ENCODE measurements around the gene PLAGL2.

PLAGL2 gene

DNA sequence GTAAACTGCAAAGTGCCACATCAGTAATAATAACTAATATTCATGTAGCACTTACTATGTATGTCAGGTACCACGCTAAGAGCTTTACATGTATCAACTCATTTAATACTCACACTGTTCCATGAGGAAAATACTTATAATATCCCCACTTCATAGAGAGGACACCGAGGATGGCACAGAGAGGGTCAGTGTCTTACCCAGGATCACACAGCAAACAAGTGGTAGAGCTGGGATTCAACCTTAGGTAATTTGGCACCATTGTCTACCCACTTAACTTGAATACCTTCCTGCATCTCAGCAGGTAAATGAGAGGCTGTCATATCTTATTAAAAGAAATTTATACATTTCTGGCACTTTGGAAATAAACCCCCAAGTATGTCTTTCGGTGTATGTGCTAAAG lies 8.2 kb upstream of the PLAGL2 start:
- Histone ChIP-seq H2BK15ac (ENCODE audit: low read depth, poor library complexity, severe bottlenecking) (no peak overlapping the region), H4K8ac (ENCODE audit: low read length) (no peak overlapping the region), H2AK5ac (ENCODE audit: low read length, severe bottlenecking) (no peak overlapping the region), H3K9me3 (ENCODE audit: control insufficient read depth, low read length) (no peaks in the 10 kb centered on the region), H2BK120ac (ENCODE audit: low read depth, low read length) (no peak overlapping the region), H3K27me3 (ENCODE audit: control insufficient read depth in 1 of 2, insufficient read depth in 1 of 2, low read length in 2 of 2) (no peaks in the 10 kb centered on the region), H2AFZ (ENCODE audit: low read depth, low read length) (no peak overlapping the region), H3K4ac (ENCODE audit: low read depth in 1 of 2, low read length in 2 of 2) (no peak overlapping the region), H4K91ac (ENCODE audit: low read length) (no peak overlapping the region), H3K36me3 (ENCODE audit: control insufficient read depth in 1 of 2, insufficient read depth in 2 of 2, low read depth in 1 of 2, low read length in 2 of 2) (peaks cover 46 to 84% of the 10 kb centered on the region in 2 experiments), H3K79me1 (replicated peaks; ENCODE audit: low read length, poor library complexity, severe bottlenecking) (peaks cover 53% of the 10 kb centered on the region), H3K23ac (ENCODE audit: low read length in 2 of 2) (no peak overlapping the region), H2BK5ac (ENCODE audit: low read depth, low read length, poor library complexity, severe bottlenecking) (no peak overlapping the region), H3K4me3 (ENCODE audit: insufficient read depth in 1 of 2, low read depth in 1 of 2, low read length in 2 of 2) (no peak overlapping the region), H3K27ac (ENCODE audit: low read length, poor library complexity, severe bottlenecking) (no peak overlapping the region), H3K14ac (ENCODE audit: low read length in 2 of 2) (no peak overlapping the region), H3K4me2 (ENCODE audit: low read length, poor library complexity, severe bottlenecking) (no peak overlapping the region), H2BK12ac (ENCODE audit: low read length in 2 of 2) (no peak overlapping the region), H3K9ac (ENCODE audit: low read length) (no peak overlapping the region), H3K18ac (ENCODE audit: low read depth in 1 of 2, low read length in 2 of 2) (no peak overlapping the region), H3K4me1 (ENCODE audit: control insufficient read depth, insufficient read depth, low read depth, low read length) (no peaks in the 10 kb centered on the region)
- no peak for DNase-seq
- WGBS, result 98% methylated on average over 3 of the region's 3 CpGs

DNA sequence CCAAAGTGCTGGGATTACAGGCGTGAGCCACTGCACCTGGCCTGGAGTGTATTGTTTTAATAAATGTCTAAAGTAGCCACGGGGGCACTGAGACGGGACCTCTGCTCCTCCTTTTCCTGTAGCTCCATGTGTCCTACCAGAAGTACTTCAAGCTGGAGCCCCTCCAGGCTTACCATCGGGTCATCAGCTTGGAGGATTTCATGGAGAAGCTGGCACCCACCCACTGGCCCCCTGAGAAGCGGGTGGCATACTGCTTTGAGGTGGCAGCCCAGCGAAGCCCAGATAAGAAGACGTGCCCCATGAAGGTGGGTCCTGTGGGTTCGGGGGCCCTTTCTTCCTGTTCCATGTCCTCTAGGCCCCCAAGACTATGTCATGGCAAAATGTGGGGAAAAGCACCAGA lies 7.6 kb upstream of the PLAGL2 start:
- Histone ChIP-seq H3K27me3 (ENCODE audit: control insufficient read depth in 1 of 2, insufficient read depth in 1 of 2, low read length in 2 of 2) (no peaks in the 10 kb centered on the region), H2BK120ac (ENCODE audit: low read depth, low read length) (no peak overlapping the region), H4K91ac (ENCODE audit: low read length) (no peak overlapping the region), H3K36me3 (ENCODE audit: control insufficient read depth in 1 of 2, insufficient read depth in 2 of 2, low read depth in 1 of 2, low read length in 2 of 2) (peaks cover 47 to 86% of the 10 kb centered on the region in 2 experiments), H2AFZ (ENCODE audit: low read depth, low read length) (no peak overlapping the region), H3K27ac (ENCODE audit: low read length, poor library complexity, severe bottlenecking) (no peak overlapping the region), H3K79me1 (replicated peaks; ENCODE audit: low read length, poor library complexity, severe bottlenecking) (peaks cover 56% of the 10 kb centered on the region), H2BK15ac (ENCODE audit: low read depth, poor library complexity, severe bottlenecking) (no peak overlapping the region), H3K23ac (ENCODE audit: low read length in 2 of 2) (no peak overlapping the region), H3K9me3 (ENCODE audit: control insufficient read depth, low read length) (no peaks in the 10 kb centered on the region), H3K14ac (ENCODE audit: low read length in 2 of 2) (no peak overlapping the region), H2BK5ac (ENCODE audit: low read depth, low read length, poor library complexity, severe bottlenecking) (no peak overlapping the region), H2BK12ac (ENCODE audit: low read length in 2 of 2) (no peak overlapping the region), H3K4me1 (ENCODE audit: control insufficient read depth, insufficient read depth, low read depth, low read length) (no peaks in the 10 kb centered on the region), H3K4me2 (ENCODE audit: low read length, poor library complexity, severe bottlenecking) (no peak overlapping the region), H3K4ac (ENCODE audit: low read depth in 1 of 2, low read length in 2 of 2) (no peak overlapping the region), H4K8ac (ENCODE audit: low read length) (no peak overlapping the region), H3K9ac (ENCODE audit: low read length) (no peak overlapping the region), H3K18ac (ENCODE audit: low read depth in 1 of 2, low read length in 2 of 2) (no peak overlapping the region), H3K4me3 (ENCODE audit: insufficient read depth in 1 of 2, low read depth in 1 of 2, low read length in 2 of 2) (no peak overlapping the region), H2AK5ac (ENCODE audit: low read length, severe bottlenecking) (no peak overlapping the region)
- WGBS, result 96% methylated on average over 8 of the region's 8 CpGs
- DNase-seq, result no peak

DNA sequence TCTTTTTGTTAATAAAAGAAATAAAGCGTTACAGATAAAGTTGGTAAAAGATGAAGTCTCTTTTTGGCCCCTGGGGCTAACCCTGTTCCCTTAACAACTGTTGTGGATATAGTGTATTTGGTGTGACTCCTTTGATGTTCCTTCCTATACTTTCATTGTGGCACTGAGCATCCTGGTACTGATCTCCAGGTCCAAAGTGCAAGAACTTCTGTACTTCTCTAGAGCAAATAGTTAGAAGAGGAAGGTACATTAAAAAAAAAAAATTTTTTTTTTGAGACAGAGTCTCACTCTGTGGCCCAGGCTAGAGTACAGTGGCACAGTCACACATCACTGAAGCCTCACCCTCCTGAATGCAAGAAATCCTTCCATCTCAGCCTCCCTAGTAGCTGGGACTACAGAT lies 6.3 kb upstream of the PLAGL2 start:
- Histone ChIP-seq H2BK15ac (ENCODE audit: low read depth, poor library complexity, severe bottlenecking) (no peak overlapping the region), H3K9ac (ENCODE audit: low read length) (no peak overlapping the region), H3K4me2 (ENCODE audit: low read length, poor library complexity, severe bottlenecking) (no peak overlapping the region), H3K4me3 (ENCODE audit: insufficient read depth in 1 of 2, low read depth in 1 of 2, low read length in 2 of 2) (no peak overlapping the region), H3K27me3 (ENCODE audit: control insufficient read depth in 1 of 2, insufficient read depth in 1 of 2, low read length in 2 of 2) (no peaks in the 10 kb centered on the region), H2AFZ (ENCODE audit: low read depth, low read length) (no peak overlapping the region), H2AK5ac (ENCODE audit: low read length, severe bottlenecking) (no peak overlapping the region), H2BK120ac (ENCODE audit: low read depth, low read length) (no peak overlapping the region), H3K27ac (ENCODE audit: low read length, poor library complexity, severe bottlenecking) (no peak overlapping the region), H2BK12ac (ENCODE audit: low read length in 2 of 2) (no peak overlapping the region), H3K4ac (ENCODE audit: low read depth in 1 of 2, low read length in 2 of 2) (no peak overlapping the region), H4K8ac (ENCODE audit: low read length) (no peak overlapping the region), H4K91ac (ENCODE audit: low read length) (no peak overlapping the region), H2BK5ac (ENCODE audit: low read depth, low read length, poor library complexity, severe bottlenecking) (no peak overlapping the region), H3K9me3 (ENCODE audit: control insufficient read depth, low read length) (no peaks in the 10 kb centered on the region), H3K23ac (ENCODE audit: low read length in 2 of 2) (no peak overlapping the region), H3K18ac (ENCODE audit: low read depth in 1 of 2, low read length in 2 of 2) (no peak overlapping the region), H3K14ac (ENCODE audit: low read length in 2 of 2) (no peak overlapping the region), H3K79me1 (replicated peaks; ENCODE audit: low read length, poor library complexity, severe bottlenecking) (peaks cover 64% of the 10 kb centered on the region), H3K4me1 (ENCODE audit: control insufficient read depth, insufficient read depth, low read depth, low read length) (peaks cover 4% of the 10 kb centered on the region), H3K36me3 (ENCODE audit: control insufficient read depth in 1 of 2, insufficient read depth in 2 of 2, low read depth in 1 of 2, low read length in 2 of 2) (peaks cover 49 to 78% of the 10 kb centered on the region in 2 experiments)
- no peak for DNase-seq
- 100% methylated on average over 1 of the region's 1 CpG for WGBS

GRCh38 chr20:32209850-32210605 lies 2.5 kb upstream of the PLAGL2 start:
- H3K4me3 ChIP-seq (ENCODE audit: insufficient read depth in 1 of 2, low read depth in 1 of 2, low read length in 2 of 2), result no peak overlapping the region

More at GRCh38 chr20:32209850-32210605, 2.5 kb upstream of the PLAGL2 start:
- peak overlapping the region; percentile 98 for H3K9ac ChIP-seq (ENCODE audit: low read length)
- no peak overlapping the region for H3K23ac ChIP-seq (ENCODE audit: low read length in 2 of 2)
- WGBS, result 93% methylated on average over 9 of the region's 9 CpGs
- H2AK5ac ChIP-seq (ENCODE audit: low read length, severe bottlenecking), result no peak overlapping the region
- no peak overlapping the region for H2BK5ac ChIP-seq (ENCODE audit: low read depth, low read length, poor library complexity, severe bottlenecking)
- no peak overlapping the region for H3K27ac ChIP-seq (ENCODE audit: low read length, poor library complexity, severe bottlenecking)
- H2BK12ac ChIP-seq (ENCODE audit: low read length in 2 of 2), result no peak overlapping the region
- H3K9me3 ChIP-seq (ENCODE audit: control insufficient read depth, low read length), result no peaks in the 10 kb centered on the region
- no peak overlapping the region for H3K18ac ChIP-seq (ENCODE audit: low read depth in 1 of 2, low read length in 2 of 2)
- DNase-seq, result no peak
- no peaks in the 10 kb centered on the region for H3K27me3 ChIP-seq (ENCODE audit: control insufficient read depth in 1 of 2, insufficient read depth in 1 of 2, low read length in 2 of 2)
- H3K79me1 ChIP-seq (replicated peaks; ENCODE audit: low read length, poor library complexity, severe bottlenecking), result peaks cover 61% of the 10 kb centered on the region
- no peak overlapping the region for H3K4ac ChIP-seq (ENCODE audit: low read depth in 1 of 2, low read length in 2 of 2)
- H3K14ac ChIP-seq (ENCODE audit: low read length in 2 of 2), result no peak overlapping the region
- H2BK120ac ChIP-seq (ENCODE audit: low read depth, low read length), result no peak overlapping the region
- H3K36me3 ChIP-seq (ENCODE audit: control insufficient read depth in 1 of 2, insufficient read depth in 2 of 2, low read depth in 1 of 2, low read length in 2 of 2), result peaks cover 24 to 40% of the 10 kb centered on the region in 2 experiments
- H2AFZ ChIP-seq (ENCODE audit: low read depth, low read length), result no peak overlapping the region
- no peak overlapping the region for H4K91ac ChIP-seq (ENCODE audit: low read length)
- H3K4me2 ChIP-seq (ENCODE audit: low read length, poor library complexity, severe bottlenecking), result no peak overlapping the region
- peaks cover 14% of the 10 kb centered on the region for H3K4me1 ChIP-seq (ENCODE audit: control insufficient read depth, insufficient read depth, low read depth, low read length)
- no peak overlapping the region for H4K8ac ChIP-seq (ENCODE audit: low read length)
- H2BK15ac ChIP-seq (ENCODE audit: low read depth, poor library complexity, severe bottlenecking), result no peak overlapping the region

Measured in mesenchymal stem cell (in vitro differentiated cells and primary cell).